ENCODE results near the gene MTAP.

The MTAP gene

GRCh38 chr9:21806644-21807043, 4.2 kb downstream of the MTAP start:
- DNase-seq = no peak

- no peak for DNase-seq
Measured at GRCh38 chr9:21810388-21810787, 8.0 kb downstream of the MTAP start.

DNA sequence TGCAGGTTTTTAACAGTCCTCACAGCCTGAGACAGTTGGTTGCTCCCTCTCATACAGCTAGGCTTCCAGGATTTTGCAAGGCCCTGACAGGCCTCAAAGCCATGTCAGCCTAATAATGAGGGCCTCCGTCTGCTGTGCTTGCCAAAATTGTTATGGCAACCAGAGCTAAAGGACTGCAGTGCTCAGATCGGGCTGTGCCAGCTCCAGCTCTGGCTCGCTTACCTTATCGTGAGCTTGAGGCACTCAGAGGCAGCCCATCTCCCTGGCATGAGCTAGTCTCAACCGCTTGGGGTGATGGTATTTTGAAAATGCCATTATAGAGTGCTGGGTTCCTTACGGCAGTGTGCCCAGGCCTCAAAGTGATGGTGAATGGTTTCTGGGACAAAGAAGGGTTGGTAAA, 8.4 kb downstream of the MTAP start:
- DNase-seq = no peak

DNA sequence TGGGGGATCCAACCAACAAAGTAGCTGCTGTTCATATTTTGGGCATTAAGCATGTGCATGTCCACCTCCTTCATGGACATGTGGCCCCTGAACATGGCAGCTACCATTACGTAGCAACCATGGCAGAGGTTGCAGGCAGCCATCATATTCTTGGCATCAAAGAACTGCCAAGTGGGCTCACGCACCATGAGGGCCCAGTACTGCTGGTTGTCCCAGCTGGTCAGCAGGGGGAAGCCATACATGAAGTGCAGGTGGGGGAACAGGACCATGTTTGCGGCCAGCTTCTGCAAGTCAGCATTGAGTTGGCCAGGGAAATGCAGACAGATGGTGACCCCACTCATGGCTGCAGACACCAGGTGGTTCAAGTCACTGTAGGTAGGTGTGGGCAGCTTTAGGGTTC, 9.5 kb downstream of the MTAP start:
- no peak for DNase-seq

DNA sequence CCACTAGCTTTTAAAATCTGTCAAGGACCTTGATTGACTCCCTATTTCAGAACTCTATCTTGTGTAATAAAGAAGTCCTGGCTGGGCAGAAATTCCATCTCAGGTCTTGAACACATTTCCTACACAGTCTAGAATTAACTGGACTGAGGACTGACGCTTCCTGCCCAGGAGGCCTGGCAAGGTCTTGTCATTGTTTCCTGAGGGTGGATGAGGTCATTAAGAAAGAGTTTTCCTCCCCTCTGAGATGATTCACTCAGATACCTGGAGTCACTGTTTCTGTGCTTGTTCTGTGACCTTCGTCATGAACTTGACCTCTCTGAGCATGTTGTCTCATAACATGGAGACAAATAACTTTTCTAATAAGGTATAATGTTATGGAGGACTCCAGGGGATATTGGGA, 10.0 kb downstream of the MTAP start:
- DNase-seq = no peak

DNA sequence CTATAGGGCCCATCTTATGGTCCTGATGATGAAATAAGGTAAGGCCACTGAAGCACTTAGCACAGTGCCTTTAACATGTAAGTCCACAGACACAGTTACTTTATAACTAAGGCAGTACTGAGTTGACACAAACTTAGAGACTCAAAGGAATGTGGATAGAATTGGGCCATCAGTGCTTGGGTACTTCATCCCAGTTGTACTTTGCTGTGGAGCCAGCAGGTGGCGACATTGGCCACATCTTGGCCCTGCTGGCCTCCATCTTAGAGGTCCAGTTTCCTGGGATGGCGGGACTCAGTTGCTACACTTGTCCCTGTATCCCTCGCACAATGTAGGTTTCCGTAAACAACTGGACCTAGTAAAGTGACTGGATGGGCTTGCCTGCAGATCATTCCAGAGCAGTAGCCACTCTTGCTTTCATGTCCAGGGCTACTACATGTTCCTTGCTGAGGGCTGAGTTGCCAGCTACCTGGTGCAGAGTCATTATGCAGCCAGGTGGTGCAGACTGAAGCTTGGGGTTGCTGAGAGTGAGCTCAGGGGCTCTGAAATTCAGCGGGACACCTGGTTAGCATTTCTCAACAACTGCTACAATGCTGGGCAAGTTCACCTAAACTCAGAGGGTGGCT, 10.6 kb downstream of the MTAP start:
- peak; percentile 21 for DNase-seq

GRCh38 chr9:21813575-21814473, 11.4 kb downstream of the MTAP start:
- DNase-seq = peak; percentile 56

GRCh38 chr9:21815643-21816042, 13.2 kb downstream of the MTAP start:
- DNase-seq = no peak

GRCh38 chr9:21817176-21817575, 14.7 kb downstream of the MTAP start:
- no peak for DNase-seq

- DNase-seq = no peak
Measured at GRCh38 chr9:21825637-21826036, 23.2 kb downstream of the MTAP start.

DNA sequence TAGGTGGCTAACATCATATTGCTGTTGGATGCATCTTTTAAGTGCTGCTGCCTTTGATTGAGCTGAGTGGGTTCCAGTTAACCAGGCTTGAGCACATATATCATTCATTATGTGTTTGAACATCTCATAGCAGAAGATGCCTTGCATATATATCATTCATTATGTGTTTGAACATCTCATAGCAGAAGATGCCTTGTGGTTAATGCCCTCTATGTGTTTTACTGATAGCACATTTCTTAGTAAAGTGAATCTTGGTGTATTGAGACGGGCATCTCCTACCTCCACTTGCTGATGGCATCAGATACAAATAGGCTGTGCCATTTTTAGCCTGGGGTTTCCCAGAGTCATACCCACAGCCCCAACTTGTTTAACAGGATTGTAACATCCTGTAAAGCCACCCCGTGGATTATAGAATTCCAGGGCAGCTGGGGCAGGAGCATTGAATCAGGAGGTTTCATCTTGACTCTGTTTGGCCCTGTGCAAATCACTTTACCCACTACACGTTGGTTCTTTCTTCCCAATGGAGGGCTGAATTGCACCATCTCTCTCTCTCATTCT, 26.5 kb downstream of the MTAP start:
- DNase-seq = no peak

DNA sequence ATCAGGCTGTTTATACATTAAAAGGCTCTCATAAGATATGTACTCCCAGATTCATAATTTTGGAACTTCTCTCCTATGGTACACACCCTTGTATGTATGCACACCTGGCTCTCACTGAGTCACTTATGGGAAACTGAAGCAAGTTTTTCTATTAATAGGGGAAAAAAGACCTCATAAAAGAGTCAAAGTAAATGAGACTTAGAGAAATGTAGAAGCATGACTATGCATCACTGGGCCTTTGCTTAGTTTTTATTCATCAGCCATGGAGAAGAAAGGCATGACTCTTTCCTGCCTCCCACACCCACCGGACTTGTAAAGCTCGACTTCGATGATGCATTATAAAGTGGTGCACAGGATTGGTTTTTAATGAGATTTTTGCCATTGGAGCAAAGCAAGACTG, 28.2 kb downstream of the MTAP start:
- DNase-seq = no peak

DNA sequence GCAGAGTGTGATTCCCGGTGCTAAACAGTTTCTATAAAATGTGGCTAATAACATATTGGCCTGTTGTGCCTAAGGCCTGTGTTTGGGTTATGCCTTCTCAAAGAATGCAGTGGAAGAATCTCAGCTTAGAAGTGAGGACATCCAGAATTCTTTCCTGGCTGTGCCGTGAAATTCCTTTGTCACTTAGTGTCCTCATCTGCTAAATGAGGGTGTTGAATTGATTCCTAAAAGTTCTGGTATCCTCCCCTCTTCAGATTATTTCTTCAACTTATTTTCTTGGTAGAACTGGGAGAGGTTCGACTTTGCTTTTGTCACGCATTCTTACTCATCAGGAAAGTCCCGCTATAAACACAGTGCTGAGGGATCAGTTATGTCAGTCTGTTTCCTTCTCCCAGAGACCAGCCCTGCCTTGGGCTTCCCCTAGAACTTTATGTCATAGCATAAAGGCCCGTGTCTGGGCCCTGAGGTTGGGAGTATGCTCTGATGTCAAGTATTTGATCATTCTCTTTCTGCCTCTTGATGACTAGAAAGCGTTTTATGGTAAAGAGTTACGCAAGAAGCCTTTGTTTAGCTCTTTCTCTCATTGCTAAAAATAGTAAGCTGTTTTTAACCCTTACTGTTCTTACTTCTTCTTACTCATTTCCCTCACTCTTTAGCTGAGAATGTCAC, 29.5 kb downstream of the MTAP start:
- DNase-seq = no peak

GRCh38 chr9:21833090-21833801, 30.8 kb downstream of the MTAP start:
- no peak for DNase-seq

- no peak for DNase-seq
Measured at GRCh38 chr9:21835121-21835520, 32.7 kb downstream of the MTAP start.

- DNase-seq = no peak
Measured at GRCh38 chr9:21836437-21837161, 34.2 kb downstream of the MTAP start.

DNA sequence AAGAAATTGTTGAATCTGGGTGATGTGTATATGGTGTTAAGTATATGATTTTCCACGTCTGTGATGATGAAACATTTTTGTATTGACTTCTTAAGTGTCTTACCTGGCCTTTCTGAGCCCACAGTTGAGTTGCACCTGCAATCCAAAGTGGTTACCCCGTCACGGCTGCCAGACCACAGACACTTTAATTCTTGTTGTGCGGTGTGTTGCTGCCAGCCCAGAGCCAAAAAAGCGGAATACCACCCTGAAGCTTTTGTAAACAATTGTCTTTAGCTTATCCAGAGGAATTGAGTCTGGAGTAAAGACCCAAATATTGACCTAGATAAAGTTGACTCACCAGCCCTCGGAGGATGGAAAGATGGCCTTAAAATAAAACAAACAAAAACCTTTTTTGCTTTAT, 35.1 kb downstream of the MTAP start:
- DNase-seq = no peak

DNA sequence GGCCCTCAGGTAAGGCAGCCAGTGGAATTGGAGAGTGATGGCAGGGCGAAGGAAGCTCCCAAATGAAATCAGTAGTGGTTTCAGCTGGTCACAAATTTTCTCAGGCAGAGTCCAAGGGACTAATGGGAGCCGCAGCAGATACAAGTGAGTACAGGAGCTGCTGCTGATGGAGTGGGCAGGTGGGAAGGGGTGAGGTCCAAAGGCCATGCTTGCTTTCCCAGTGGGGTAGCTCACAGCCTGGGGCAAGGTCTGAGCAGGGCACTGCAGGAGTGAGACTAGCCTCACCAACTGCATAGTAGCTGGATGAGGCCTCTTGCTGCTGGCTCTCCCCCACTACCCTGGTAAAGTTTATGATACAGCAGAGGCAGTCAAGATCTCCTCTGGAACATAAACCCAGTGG, 38.2 kb downstream of the MTAP start:
- no peak for DNase-seq

- no peak for DNase-seq
Measured at GRCh38 chr9:21841133-21841532, 38.7 kb downstream of the MTAP start.

DNA sequence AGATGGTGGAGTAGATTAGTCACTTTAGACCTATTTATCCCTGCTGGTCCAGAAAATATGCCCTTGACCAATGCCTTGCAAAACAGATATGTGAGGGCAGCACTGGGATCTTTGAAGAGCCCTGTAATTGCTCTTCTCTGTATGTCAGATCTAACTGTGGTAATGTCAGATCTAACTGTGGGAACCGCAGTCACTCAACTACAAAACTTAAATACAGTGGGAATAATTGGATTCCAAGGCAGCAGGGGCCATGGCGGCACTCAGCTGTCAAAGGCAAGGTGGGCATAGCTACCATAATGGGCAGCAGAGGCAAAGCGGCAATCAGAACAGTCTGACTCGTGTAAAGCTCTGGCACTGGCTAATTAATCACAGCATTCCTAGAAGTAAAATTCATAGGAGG, 46.2 kb downstream of the MTAP start:
- no peak for DNase-seq

DNA sequence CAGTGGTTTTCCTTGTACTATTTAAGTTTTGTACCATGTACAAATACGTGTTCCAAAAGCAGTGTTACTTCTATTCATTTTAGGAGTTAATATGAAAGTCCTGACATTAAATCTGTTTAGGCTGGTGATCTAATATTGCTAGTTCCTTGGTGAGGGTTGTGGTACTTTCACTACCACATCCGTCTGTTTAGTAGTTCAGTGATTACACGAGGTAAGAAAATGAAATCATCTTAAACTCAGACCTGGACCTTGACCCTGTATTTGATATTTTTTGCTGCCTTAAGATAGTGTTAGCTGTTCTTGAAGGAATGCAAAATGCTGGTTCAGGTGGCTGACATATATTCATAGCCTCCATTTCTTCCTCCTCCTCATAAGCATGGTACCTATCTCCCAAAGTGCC, 50.3 kb downstream of the MTAP start:
- no peak for DNase-seq

- DNase-seq = no peak
Measured at GRCh38 chr9:21853414-21853813, 51.0 kb downstream of the MTAP start.
